ENCODE data around the gene DCTPP1. TPM values are rescaled to one million over a fixed set of nuclear protein-coding genes. Genes with fewer than 3 reads are reported as not detected.

DCTPP1 gene
- total RNA-seq, 1 donor from 2014 or later = 14.5 TPM

DNA sequence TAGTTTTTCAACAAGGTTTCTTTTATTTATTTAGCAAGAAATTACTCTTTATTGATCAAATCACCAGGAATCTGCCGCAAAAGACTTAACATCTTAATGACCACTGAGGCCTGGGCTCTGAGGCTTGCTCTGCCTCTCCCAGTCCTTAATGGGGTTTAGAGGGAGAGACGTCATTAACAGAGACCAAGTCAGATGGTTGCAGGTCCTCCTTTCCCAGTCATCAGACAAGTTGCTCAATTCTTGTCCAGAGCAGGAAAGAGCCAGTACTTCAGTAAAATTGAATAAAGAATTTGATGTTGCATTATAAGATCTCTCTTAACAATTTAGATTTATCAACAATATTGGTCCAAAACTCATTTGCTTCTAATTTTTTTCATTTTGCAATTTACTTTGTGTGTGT is 13.8 kb upstream of the DCTPP1 start:
- DNase-seq (ENCODE audit: extremely low spot score in 2 of 2) = no peak
- H3K4me1 ChIP-seq = peaks cover 20% of the 10 kb centered on the region
- H3K9me3 ChIP-seq = no peaks in the 10 kb centered on the region
- no peaks in the 10 kb centered on the region for H3K36me3 ChIP-seq
- H3K27me3 ChIP-seq = no peaks in the 10 kb centered on the region
- no peak overlapping the region for H3K4me3 ChIP-seq
- intact Hi-C loops (cut with DNase I) = loop anchor here (10.0 kb wide), 1 partner anchor 91 kb away; the partner anchor contains the start of gene ZNF747
- no peak for TF ChIP-seq POLR2AphosphoS5 (IDR thresholded peaks at IDR 0.05; ENCODE audit: insufficient read depth in 1 of 2, low read depth in 1 of 2)
- no peak overlapping the region for H3K27ac ChIP-seq

- no peak overlapping the region for H3K4me3 ChIP-seq
- no peak overlapping the region for H3K27ac ChIP-seq
- no peak for DNase-seq (ENCODE audit: extremely low spot score in 2 of 2)
- peaks cover 12% of the 10 kb centered on the region for H3K4me1 ChIP-seq
- TF ChIP-seq CTCF (IDR thresholded peaks at IDR 0.05) (no peak), POLR2AphosphoS5 (IDR thresholded peaks at IDR 0.05; ENCODE audit: insufficient read depth in 1 of 2, low read depth in 1 of 2) (no peak), POLR2A (IDR thresholded peaks at IDR 0.05) (no peak)
- intact Hi-C loops (cut with DNase I) = loop anchor here (10.0 kb wide), 1 partner anchor 95 kb away; the partner anchor contains the start of gene ZNF747
- no peaks in the 10 kb centered on the region for H3K27me3 ChIP-seq
- H3K36me3 ChIP-seq = no peaks in the 10 kb centered on the region
- H3K9me3 ChIP-seq = no peaks in the 10 kb centered on the region
Observed at GRCh38 chr16:30439720-30440348, 10.0 kb upstream of the DCTPP1 start.

GRCh38 chr16:30438835-30439234 is 9.0 kb upstream of the DCTPP1 start:
- H3K36me3 ChIP-seq = no peaks in the 10 kb centered on the region
- H3K27me3 ChIP-seq = no peaks in the 10 kb centered on the region
- H3K27ac ChIP-seq = no peak overlapping the region
- intact Hi-C loops (cut with DNase I) = no loop called here
- H3K4me3 ChIP-seq = no peak overlapping the region
- no peaks in the 10 kb centered on the region for H3K9me3 ChIP-seq
- no peak for DNase-seq (ENCODE audit: extremely low spot score in 2 of 2)
- peaks cover 2% of the 10 kb centered on the region for H3K4me1 ChIP-seq
- TF ChIP-seq CTCF (IDR thresholded peaks at IDR 0.05) (no peak), POLR2A (IDR thresholded peaks at IDR 0.05) (no peak), POLR2AphosphoS5 (IDR thresholded peaks at IDR 0.05; ENCODE audit: insufficient read depth in 1 of 2, low read depth in 1 of 2) (no peak)

GRCh38 chr16:30437511-30438046 is 7.7 kb upstream of the DCTPP1 start:
- Histone ChIP-seq H3K36me3 (no peaks in the 10 kb centered on the region), H3K27ac (no peak overlapping the region), H3K4me1 (no peaks in the 10 kb centered on the region), H3K27me3 (no peaks in the 10 kb centered on the region), H3K4me3 (no peak overlapping the region), H3K9me3 (no peaks in the 10 kb centered on the region)
- TF ChIP-seq POLR2AphosphoS5 (IDR thresholded peaks at IDR 0.05; ENCODE audit: insufficient read depth in 1 of 2, low read depth in 1 of 2) (no peak), CTCF (IDR thresholded peaks at IDR 0.05) (no peak)
- intact Hi-C loops (cut with DNase I) = no loop called here
- DNase-seq (ENCODE audit: extremely low spot score in 2 of 2) = no peak

- H3K27me3 ChIP-seq = no peaks in the 10 kb centered on the region
- no peak overlapping the region for H3K27ac ChIP-seq
- no peak overlapping the region for H3K4me3 ChIP-seq
- intact Hi-C loops (cut with DNase I) = no loop called here
- peaks cover 8% of the 10 kb centered on the region for H3K4me1 ChIP-seq
- no peaks in the 10 kb centered on the region for H3K36me3 ChIP-seq
- DNase-seq (ENCODE audit: extremely low spot score in 2 of 2) = no peak
- no peak for TF ChIP-seq CTCF (IDR thresholded peaks at IDR 0.05)
- no peak for TF ChIP-seq POLR2A (IDR thresholded peaks at IDR 0.05)
- TF ChIP-seq POLR2AphosphoS5 (IDR thresholded peaks at IDR 0.05; ENCODE audit: insufficient read depth in 1 of 2, low read depth in 1 of 2) = no peak
- no peaks in the 10 kb centered on the region for H3K9me3 ChIP-seq
Observed at GRCh38 chr16:30434852-30435251, 5.0 kb upstream of the DCTPP1 start.

All from vagina (tissue), 2 donors.